ENCODE measurements around the gene PRSS37.

GRCh38 chr7:141788296-141788695 is 53.0 kb downstream of the PRSS37 start:
- no peak for TF ChIP-seq CTCF (IDR thresholded peaks at IDR 0.05)
- TF ChIP-seq EZH2 (IDR thresholded peaks at IDR 0.05), result no peak

Data from neural progenitor cell (in vitro differentiated cells).